Osteoblast (primary cell): Measurements from ENCODE around the gene KIF13A. TPM values are rescaled to one million over a fixed set of nuclear protein-coding genes. Genes with fewer than 3 reads are reported as not detected.

Source experiments
- DNase-seq: peaks from one replicate; pipeline ENCODE4 v3.0.0; 2011; ENCODE audit warnings: low spot score, mixed read lengths; ENCODE audit not compliant: insufficient read length; ENCODE audit errors: missing footprints
- H2AFZ ChIP-seq: 2 replicates; pipeline ENCODE4 v1.6.0; 2011; ENCODE audit warnings: mild to moderate bottlenecking, low read length
- H3K27ac ChIP-seq: 2 replicates; pipeline ENCODE4 v1.5.1; 2011; ENCODE audit warnings: mild to moderate bottlenecking, low read depth, low read length, moderate library complexity
- H3K27me3 ChIP-seq: 2 replicates; pipeline ENCODE4 v1.6.0; 2012; ENCODE audit warnings: mild to moderate bottlenecking, control low read depth, inconsistent platforms, low read length, moderate library complexity; ENCODE audit not compliant: insufficient read depth
- H3K36me3 ChIP-seq: 2 replicates; pipeline ENCODE4 v1.5.1; 2011; ENCODE audit warnings: mild to moderate bottlenecking, low read length, control low read depth, moderate library complexity; ENCODE audit not compliant: insufficient read depth
- H3K4me1 ChIP-seq: 2 replicates; pipeline ENCODE4 v1.5.1; 2011; ENCODE audit warnings: mild to moderate bottlenecking, low read length, control low read depth, moderate library complexity; ENCODE audit not compliant: insufficient read depth
- H3K4me2 ChIP-seq: 2 replicates; pipeline ENCODE4 v1.6.0; 2011; ENCODE audit warnings: mild to moderate bottlenecking, low read length; ENCODE audit not compliant: insufficient read depth
- H3K4me3 ChIP-seq: fragments of 200-600 bp; sonication (generic); 3 replicates; pipeline ENCODE4 v1.5.1; 2012; ENCODE audit warnings: mild to moderate bottlenecking, low read length, inconsistent platforms; ENCODE audit not compliant: insufficient read depth
- H3K79me2 ChIP-seq: 2 replicates; pipeline ENCODE4 v1.6.0; 2012; ENCODE audit warnings: mild to moderate bottlenecking, low read length, control low read depth, inconsistent platforms; ENCODE audit not compliant: insufficient read depth
- H3K9me3 ChIP-seq: 2 replicates; pipeline ENCODE4 v1.5.1; 2011; ENCODE audit warnings: low read depth, low read length, control low read depth
- H4K20me1 ChIP-seq: 2 replicates; pipeline ENCODE4 v1.6.0; 2012; ENCODE audit warnings: mild to moderate bottlenecking, low read length, control low read depth; ENCODE audit not compliant: insufficient read depth
- CTCF ChIP-seq: IDR thresholded peaks from 2 replicates; pipeline ENCODE4 v1.5.1; 2011; ENCODE audit warnings: mild to moderate bottlenecking, low read depth, low read length, moderate library complexity; ENCODE audit errors: extremely low read depth
- total RNA-seq: library from RNA; depleted of rRNA; stranded (reverse); fragments of >200 nt; gene quantifications from 2 replicates; pipeline ENCODE4 v1.2.3, GENCODE V29; 2012

KIF13A gene
- total RNA-seq, 1 donor, result 61.5 TPM

GRCh38 chr6:17930321-17930993 is 57.0 kb downstream of the KIF13A start:
- Histone ChIP-seq H3K4me2 (no peak overlapping the region), H3K79me2 (peaks cover 89% of the 10 kb centered on the region), H3K4me1 (peaks cover 42% of the 10 kb centered on the region), H3K27me3 (no peaks in the 10 kb centered on the region), H3K36me3 (no peaks in the 10 kb centered on the region), H4K20me1 (no peaks in the 10 kb centered on the region), H3K9me3 (no peaks in the 10 kb centered on the region), H2AFZ (no peak overlapping the region), H3K27ac (peak overlapping the region; percentile 81), H3K4me3 (no peak overlapping the region)
- no peak for TF ChIP-seq CTCF
- DNase-seq, result peak; percentile 44

GRCh38 chr6:17928514-17929430 is 58.7 kb downstream of the KIF13A start:
- no peaks in the 10 kb centered on the region for H3K27me3 ChIP-seq
- H3K4me1 ChIP-seq, result peaks cover 43% of the 10 kb centered on the region
- H3K4me3 ChIP-seq, result no peak overlapping the region
- DNase-seq, result peak; percentile 63
- peak overlapping the region; percentile 47 for H3K4me2 ChIP-seq
- H2AFZ ChIP-seq, result no peak overlapping the region
- peaks cover 88% of the 10 kb centered on the region for H3K79me2 ChIP-seq
- H3K36me3 ChIP-seq, result no peaks in the 10 kb centered on the region
- H3K9me3 ChIP-seq, result no peaks in the 10 kb centered on the region
- TF ChIP-seq CTCF, result no peak
- H3K27ac ChIP-seq, result peak overlapping the region; percentile 85
- no peaks in the 10 kb centered on the region for H4K20me1 ChIP-seq

- no peak overlapping the region for H2AFZ ChIP-seq
- DNase-seq, result no peak
- TF ChIP-seq CTCF, result no peak
- no peaks in the 10 kb centered on the region for H4K20me1 ChIP-seq
- H3K9me3 ChIP-seq, result no peaks in the 10 kb centered on the region
- H3K27ac ChIP-seq, result peak overlapping the region; percentile 85
- H3K36me3 ChIP-seq, result no peaks in the 10 kb centered on the region
- H3K4me2 ChIP-seq, result no peak overlapping the region
- no peak overlapping the region for H3K4me3 ChIP-seq
- peaks cover 89% of the 10 kb centered on the region for H3K79me2 ChIP-seq
- peaks cover 42% of the 10 kb centered on the region for H3K4me1 ChIP-seq
- H3K27me3 ChIP-seq, result no peaks in the 10 kb centered on the region
Observed at GRCh38 chr6:17927705-17928104, 59.7 kb downstream of the KIF13A start.

- H3K36me3 ChIP-seq, result no peaks in the 10 kb centered on the region
- peaks cover 94% of the 10 kb centered on the region for H3K79me2 ChIP-seq
- DNase-seq, result peak; percentile 9
- H2AFZ ChIP-seq, result no peak overlapping the region
- TF ChIP-seq CTCF, result no peak
- peaks cover 12% of the 10 kb centered on the region for H3K4me1 ChIP-seq
- peak overlapping the region; percentile 27 for H3K27ac ChIP-seq
- H4K20me1 ChIP-seq, result no peaks in the 10 kb centered on the region
- H3K4me3 ChIP-seq, result no peak overlapping the region
- no peaks in the 10 kb centered on the region for H3K27me3 ChIP-seq
- H3K4me2 ChIP-seq, result peak overlapping the region; percentile 26
- no peaks in the 10 kb centered on the region for H3K9me3 ChIP-seq
Observed at GRCh38 chr6:17923401-17923863, 64.0 kb downstream of the KIF13A start.
